ENCODE results near the gene GLP1R. TPM values are rescaled to one million over a fixed set of nuclear protein-coding genes. Genes with fewer than 3 reads are reported as not detected.

GLP1R gene
- total RNA-seq, 1 donor from 2014 or later, result not detected

- no peak for DNase-seq (ENCODE audit: low spot score in 2 of 2)
- TF ChIP-seq CTCF (IDR thresholded peaks at IDR 0.05), result no peak
- no peak overlapping the region for H3K4me3 ChIP-seq
- no peaks in the 10 kb centered on the region for H3K4me1 ChIP-seq
- H3K9me3 ChIP-seq, result no peaks in the 10 kb centered on the region
- no peaks in the 10 kb centered on the region for H3K27me3 ChIP-seq
- intact Hi-C loops (cut with DNase I), result no loop called here
- no peak overlapping the region for H3K27ac ChIP-seq
- H3K36me3 ChIP-seq, result peaks cover 19 to 27% of the 10 kb centered on the region in 2 donors
Measured at GRCh38 chr6:39107641-39108040, 59.1 kb downstream of the GLP1R start.

- H3K4me1 ChIP-seq, result peaks cover 0 to under 1% of the 10 kb centered on the region in 2 donors
- no peak overlapping the region for H3K4me3 ChIP-seq
- DNase-seq (ENCODE audit: low spot score in 2 of 2), result no peak
- H3K9me3 ChIP-seq, result no peaks in the 10 kb centered on the region
- no peak for TF ChIP-seq CTCF (IDR thresholded peaks at IDR 0.05)
- no peaks in the 10 kb centered on the region for H3K27me3 ChIP-seq
- peaks cover 19 to 27% of the 10 kb centered on the region in 2 donors for H3K36me3 ChIP-seq
- no peak overlapping the region for H3K27ac ChIP-seq
- intact Hi-C loops (cut with DNase I), result no loop called here
Measured at GRCh38 chr6:39108041-39108839, 59.7 kb downstream of the GLP1R start.

GRCh38 chr6:39111280-39111679, 62.7 kb downstream of the GLP1R start:
- intact Hi-C loops (cut with DNase I), result loop anchor here (10.0 kb wide), 2 partner anchors 406 to 1964 kb away; partner anchors contain the start of genes GLO1, NFYA and OARD1
- Histone ChIP-seq H3K4me3 (no peak overlapping the region), H3K4me1 (peaks cover 0 to 9% of the 10 kb centered on the region in 2 donors), H3K27ac (no peak overlapping the region), H3K36me3 (peaks cover 6 to 18% of the 10 kb centered on the region in 2 donors), H3K27me3 (no peaks in the 10 kb centered on the region), H3K9me3 (no peaks in the 10 kb centered on the region)
- TF ChIP-seq CTCF (IDR thresholded peaks at IDR 0.05), result no peak
- no peak for DNase-seq (ENCODE audit: low spot score in 2 of 2)

- H3K4me1 ChIP-seq, result peaks cover 0 to 9% of the 10 kb centered on the region in 2 donors
- intact Hi-C loops (cut with DNase I), result loop anchor here (10.0 kb wide), 2 partner anchors 409 to 1961 kb away; partner anchors contain the start of genes GLO1, NFYA and OARD1
- peak overlapping the region; percentile 68 to 75 for H3K4me3 ChIP-seq
- H3K27me3 ChIP-seq, result no peaks in the 10 kb centered on the region
- DNase-seq (ENCODE audit: low spot score in 2 of 2), result no peak
- no peak overlapping the region for H3K27ac ChIP-seq
- no peaks in the 10 kb centered on the region for H3K9me3 ChIP-seq
- TF ChIP-seq CTCF (IDR thresholded peaks at IDR 0.05), result no peak
- H3K36me3 ChIP-seq, result peaks cover 6 to 17% of the 10 kb centered on the region in 2 donors
Measured at GRCh38 chr6:39113788-39114187, 65.2 kb downstream of the GLP1R start.

- Histone ChIP-seq H3K4me1 (peaks cover 0 to 9% of the 10 kb centered on the region in 2 donors), H3K27me3 (no peaks in the 10 kb centered on the region), H3K36me3 (peaks cover under 1 to 12% of the 10 kb centered on the region in 2 donors), H3K9me3 (no peaks in the 10 kb centered on the region), H3K4me3 (peak overlapping the region; percentile 68 to 75), H3K27ac (peak overlapping the region; percentile 89 to 91)
- no peak for DNase-seq (ENCODE audit: low spot score in 2 of 2)
- TF ChIP-seq CTCF (IDR thresholded peaks at IDR 0.05), result no peak
- intact Hi-C loops (cut with DNase I), result loop anchor here (10.0 kb wide), 2 partner anchors 410 to 1960 kb away; partner anchors contain the start of genes GLO1, NFYA and OARD1
Measured at GRCh38 chr6:39114388-39114703, 65.8 kb downstream of the GLP1R start.
